Measurements from ENCODE around the gene TRIM75. TPM values are rescaled to one million over a fixed set of nuclear protein-coding genes. Genes with fewer than 3 reads are reported as not detected.

TRIM75 gene
- total RNA-seq: not detected in 2 replicates

GRCh38 chr4:165053645-165054044 is at the start of gene TRIM75:
Gene TRIM75, plus strand, starts transcription at chr4:165053866. Its CDS starts 5,282 bp downstream, at chr4:165059148.
- Histone ChIP-seq H3K27me3 (ENCODE audit: insufficient read depth, low read length) (no peaks in the 10 kb centered on the region), H3K4me1 (ENCODE audit: insufficient read depth, low read length) (no peaks in the 10 kb centered on the region), H3K36me3 (ENCODE audit: insufficient read depth, low read length) (no peaks in the 10 kb centered on the region), H3K4me3 (ENCODE audit: insufficient read depth, low read length) (no peak within 1 kb of the TSS), H3K4me2 (ENCODE audit: insufficient read depth, low read length) (no peak within 1 kb of the TSS), H3K79me2 (ENCODE audit: insufficient read depth, low read length) (no peaks in the 10 kb centered on the region), H3K27ac (ENCODE audit: low read depth, low read length) (no peak within 1 kb of the TSS), H4K20me1 (ENCODE audit: insufficient read depth, low read length) (no peaks in the 10 kb centered on the region), H3K9me3 (ENCODE audit: low read depth, low read length) (no peaks in the 10 kb centered on the region), H2AFZ (ENCODE audit: low read length) (no peak within 1 kb of the TSS)
- no peak for TF ChIP-seq CTCF (IDR thresholded peaks at IDR 0.05; ENCODE audit: extremely low read depth, low read depth, low read length)
- DNase-seq (ENCODE audit: insufficient read length, low spot score, missing footprints): no peak

- H4K20me1 ChIP-seq (ENCODE audit: insufficient read depth, low read length): no peaks in the 10 kb centered on the region
- H3K27ac ChIP-seq (ENCODE audit: low read depth, low read length): no peak overlapping the region
- H3K79me2 ChIP-seq (ENCODE audit: insufficient read depth, low read length): no peaks in the 10 kb centered on the region
- no peak overlapping the region for H3K4me2 ChIP-seq (ENCODE audit: insufficient read depth, low read length)
- no peak for TF ChIP-seq CTCF (IDR thresholded peaks at IDR 0.05; ENCODE audit: extremely low read depth, low read depth, low read length)
- no peak overlapping the region for H2AFZ ChIP-seq (ENCODE audit: low read length)
- H3K4me1 ChIP-seq (ENCODE audit: insufficient read depth, low read length): no peaks in the 10 kb centered on the region
- no peaks in the 10 kb centered on the region for H3K27me3 ChIP-seq (ENCODE audit: insufficient read depth, low read length)
- no peaks in the 10 kb centered on the region for H3K9me3 ChIP-seq (ENCODE audit: low read depth, low read length)
- no peaks in the 10 kb centered on the region for H3K36me3 ChIP-seq (ENCODE audit: insufficient read depth, low read length)
- no peak overlapping the region for H3K4me3 ChIP-seq (ENCODE audit: insufficient read depth, low read length)
- DNase-seq (ENCODE audit: insufficient read length, low spot score, missing footprints): no peak
Measured at GRCh38 chr4:165005352-165005925, 48.2 kb upstream of the TRIM75 start.

- DNase-seq (ENCODE audit: insufficient read length, low spot score, missing footprints): no peak
- Histone ChIP-seq H2AFZ (ENCODE audit: low read length) (no peak overlapping the region), H3K4me2 (ENCODE audit: insufficient read depth, low read length) (no peak overlapping the region), H3K79me2 (ENCODE audit: insufficient read depth, low read length) (no peaks in the 10 kb centered on the region), H3K4me1 (ENCODE audit: insufficient read depth, low read length) (no peaks in the 10 kb centered on the region), H4K20me1 (ENCODE audit: insufficient read depth, low read length) (no peaks in the 10 kb centered on the region), H3K27ac (ENCODE audit: low read depth, low read length) (no peak overlapping the region), H3K36me3 (ENCODE audit: insufficient read depth, low read length) (no peaks in the 10 kb centered on the region), H3K9me3 (ENCODE audit: low read depth, low read length) (no peaks in the 10 kb centered on the region), H3K4me3 (ENCODE audit: insufficient read depth, low read length) (no peak overlapping the region), H3K27me3 (ENCODE audit: insufficient read depth, low read length) (no peaks in the 10 kb centered on the region)
- no peak for TF ChIP-seq CTCF (IDR thresholded peaks at IDR 0.05; ENCODE audit: extremely low read depth, low read depth, low read length)
Measured at GRCh38 chr4:165006456-165006855, 47.2 kb upstream of the TRIM75 start.

GRCh38 chr4:165006886-165007285 is 46.8 kb upstream of the TRIM75 start:
- DNase-seq (ENCODE audit: insufficient read length, low spot score, missing footprints): no peak
- Histone ChIP-seq H3K27me3 (ENCODE audit: insufficient read depth, low read length) (no peaks in the 10 kb centered on the region), H4K20me1 (ENCODE audit: insufficient read depth, low read length) (no peaks in the 10 kb centered on the region), H3K4me1 (ENCODE audit: insufficient read depth, low read length) (no peaks in the 10 kb centered on the region), H3K27ac (ENCODE audit: low read depth, low read length) (no peak overlapping the region), H3K4me3 (ENCODE audit: insufficient read depth, low read length) (no peak overlapping the region), H3K4me2 (ENCODE audit: insufficient read depth, low read length) (no peak overlapping the region), H2AFZ (ENCODE audit: low read length) (no peak overlapping the region), H3K79me2 (ENCODE audit: insufficient read depth, low read length) (no peaks in the 10 kb centered on the region), H3K9me3 (ENCODE audit: low read depth, low read length) (no peaks in the 10 kb centered on the region), H3K36me3 (ENCODE audit: insufficient read depth, low read length) (no peaks in the 10 kb centered on the region)
- no peak for TF ChIP-seq CTCF (IDR thresholded peaks at IDR 0.05; ENCODE audit: extremely low read depth, low read depth, low read length)
